ENCODE results near the gene KDM1B.

Gene KDM1B, protein sequence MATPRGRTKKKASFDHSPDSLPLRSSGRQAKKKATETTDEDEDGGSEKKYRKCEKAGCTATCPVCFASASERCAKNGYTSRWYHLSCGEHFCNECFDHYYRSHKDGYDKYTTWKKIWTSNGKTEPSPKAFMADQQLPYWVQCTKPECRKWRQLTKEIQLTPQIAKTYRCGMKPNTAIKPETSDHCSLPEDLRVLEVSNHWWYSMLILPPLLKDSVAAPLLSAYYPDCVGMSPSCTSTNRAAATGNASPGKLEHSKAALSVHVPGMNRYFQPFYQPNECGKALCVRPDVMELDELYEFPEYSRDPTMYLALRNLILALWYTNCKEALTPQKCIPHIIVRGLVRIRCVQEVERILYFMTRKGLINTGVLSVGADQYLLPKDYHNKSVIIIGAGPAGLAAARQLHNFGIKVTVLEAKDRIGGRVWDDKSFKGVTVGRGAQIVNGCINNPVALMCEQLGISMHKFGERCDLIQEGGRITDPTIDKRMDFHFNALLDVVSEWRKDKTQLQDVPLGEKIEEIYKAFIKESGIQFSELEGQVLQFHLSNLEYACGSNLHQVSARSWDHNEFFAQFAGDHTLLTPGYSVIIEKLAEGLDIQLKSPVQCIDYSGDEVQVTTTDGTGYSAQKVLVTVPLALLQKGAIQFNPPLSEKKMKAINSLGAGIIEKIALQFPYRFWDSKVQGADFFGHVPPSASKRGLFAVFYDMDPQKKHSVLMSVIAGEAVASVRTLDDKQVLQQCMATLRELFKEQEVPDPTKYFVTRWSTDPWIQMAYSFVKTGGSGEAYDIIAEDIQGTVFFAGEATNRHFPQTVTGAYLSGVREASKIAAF

DNA sequence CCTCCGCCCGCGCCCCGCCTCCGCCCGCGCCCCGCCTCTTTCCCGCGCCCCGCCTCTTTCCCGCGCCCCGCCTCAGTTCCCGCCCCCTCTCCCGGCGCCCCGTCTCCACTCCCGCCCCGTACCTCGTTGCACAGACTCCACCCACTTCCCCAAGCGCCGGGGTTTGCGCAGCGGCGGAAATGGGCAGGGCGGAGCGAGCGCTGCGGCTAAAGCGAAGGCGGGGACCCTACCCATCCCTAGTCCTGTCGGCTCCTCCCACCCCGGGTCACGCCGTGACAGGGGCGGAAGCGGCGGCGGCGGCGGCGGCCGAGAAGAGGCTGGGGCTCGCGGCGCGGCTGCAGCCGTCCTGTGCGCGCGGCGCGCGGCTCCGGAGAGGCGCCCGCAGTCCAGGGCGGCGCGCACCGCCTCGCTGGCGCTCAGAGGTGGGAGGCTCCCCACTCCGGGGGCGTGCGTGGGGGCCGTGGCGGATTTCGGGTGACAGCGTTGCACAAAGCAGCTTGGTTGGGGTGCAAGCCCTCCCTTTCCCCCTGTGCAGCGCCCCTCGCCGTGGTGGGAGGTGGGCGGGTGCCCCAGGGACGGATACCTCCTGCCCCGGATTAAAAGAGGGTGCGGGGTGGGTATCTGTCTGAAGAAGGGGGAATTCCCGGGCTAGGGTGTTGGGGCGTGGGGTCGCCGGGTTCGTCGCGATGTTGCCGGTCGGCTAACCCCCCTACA lies at the start of gene KDM1B:
Gene KDM1B (plus strand): TSS at position 273 of the 714 bp plus-strand sequence. CDS start 4,474 bp downstream, outside the sequence.
- DNase-seq (ENCODE audit: low read depth), result peak; percentile 92
- H3K4me3 ChIP-seq (ENCODE audit: low read length), result peak within 1 kb of the TSS; percentile 99
- TF ChIP-seq, protein P1, sequence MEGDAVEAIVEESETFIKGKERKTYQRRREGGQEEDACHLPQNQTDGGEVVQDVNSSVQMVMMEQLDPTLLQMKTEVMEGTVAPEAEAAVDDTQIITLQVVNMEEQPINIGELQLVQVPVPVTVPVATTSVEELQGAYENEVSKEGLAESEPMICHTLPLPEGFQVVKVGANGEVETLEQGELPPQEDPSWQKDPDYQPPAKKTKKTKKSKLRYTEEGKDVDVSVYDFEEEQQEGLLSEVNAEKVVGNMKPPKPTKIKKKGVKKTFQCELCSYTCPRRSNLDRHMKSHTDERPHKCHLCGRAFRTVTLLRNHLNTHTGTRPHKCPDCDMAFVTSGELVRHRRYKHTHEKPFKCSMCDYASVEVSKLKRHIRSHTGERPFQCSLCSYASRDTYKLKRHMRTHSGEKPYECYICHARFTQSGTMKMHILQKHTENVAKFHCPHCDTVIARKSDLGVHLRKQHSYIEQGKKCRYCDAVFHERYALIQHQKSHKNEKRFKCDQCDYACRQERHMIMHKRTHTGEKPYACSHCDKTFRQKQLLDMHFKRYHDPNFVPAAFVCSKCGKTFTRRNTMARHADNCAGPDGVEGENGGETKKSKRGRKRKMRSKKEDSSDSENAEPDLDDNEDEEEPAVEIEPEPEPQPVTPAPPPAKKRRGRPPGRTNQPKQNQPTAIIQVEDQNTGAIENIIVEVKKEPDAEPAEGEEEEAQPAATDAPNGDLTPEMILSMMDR (conservative IDR thresholded peaks at IDR 0.05; ENCODE audit: low read depth, low read length), result no peak

DNA sequence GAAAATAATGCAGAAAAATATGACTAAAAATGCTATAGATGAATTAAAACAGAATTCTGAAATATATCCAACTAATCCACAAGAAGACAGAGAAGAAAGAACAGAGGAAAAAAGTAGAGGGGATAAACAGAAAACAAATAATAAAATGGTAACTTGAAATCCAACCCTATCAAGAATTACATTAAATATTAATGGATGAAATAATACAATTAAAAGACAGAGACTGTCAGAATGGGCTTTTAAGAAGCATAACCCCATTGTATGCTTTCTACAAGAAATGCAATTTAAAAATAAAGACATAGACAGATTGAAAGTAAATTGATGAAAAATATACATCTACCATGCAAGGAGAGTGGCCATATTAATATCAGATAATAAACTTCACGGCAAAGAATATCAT lies 48.2 kb upstream of the KDM1B start:
- no peak overlapping the region for H3K4me3 ChIP-seq (ENCODE audit: low read length)
- DNase-seq (ENCODE audit: low read depth), result no peak
- TF ChIP-seq, protein P1 (conservative IDR thresholded peaks at IDR 0.05; ENCODE audit: low read depth, low read length), result no peak

DNA sequence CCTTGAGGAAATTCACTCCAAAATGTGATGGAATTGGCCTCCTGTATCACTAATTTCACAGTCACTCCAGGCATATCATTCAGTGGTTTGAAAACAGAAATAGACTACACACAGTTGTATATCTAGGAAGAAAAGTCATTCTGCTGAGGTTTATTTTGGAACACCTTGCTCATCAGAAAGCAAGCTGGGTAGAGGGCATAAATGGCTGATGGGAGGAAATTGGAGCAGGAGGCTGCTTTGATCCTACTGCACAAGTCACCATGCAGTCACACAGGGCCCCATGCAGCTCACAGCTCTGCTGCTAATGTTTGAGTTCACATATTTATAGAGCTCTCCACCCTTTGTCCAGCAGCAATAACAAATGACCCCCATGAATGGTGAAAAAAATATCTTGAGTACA lies 45.1 kb upstream of the KDM1B start:
- H3K4me3 ChIP-seq (ENCODE audit: low read length), result no peak overlapping the region
- no peak for DNase-seq (ENCODE audit: low read depth)
- TF ChIP-seq, protein P1 (conservative IDR thresholded peaks at IDR 0.05; ENCODE audit: low read depth, low read length), result no peak

DNA sequence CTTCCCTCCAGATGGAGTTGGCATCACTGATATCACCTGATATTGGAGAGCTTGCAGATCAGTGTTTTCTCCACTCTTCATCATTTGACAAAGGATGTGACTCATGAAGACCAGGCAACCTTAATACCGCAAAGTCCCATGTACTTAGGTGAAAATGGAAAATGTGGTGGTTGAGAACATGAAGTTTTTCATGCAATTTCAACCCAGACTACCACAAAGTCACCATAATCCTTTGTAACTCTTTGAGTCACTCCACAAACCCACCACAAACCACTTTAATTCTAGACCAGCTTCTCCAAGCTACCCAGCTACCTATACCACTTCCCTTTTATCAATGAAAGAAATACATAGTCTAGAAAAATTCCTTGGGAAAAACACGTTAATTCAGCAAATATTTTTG lies 39.9 kb upstream of the KDM1B start:
- DNase-seq (ENCODE audit: low read depth), result no peak
- H3K4me3 ChIP-seq (ENCODE audit: low read length), result no peak overlapping the region
- TF ChIP-seq, protein P1 (conservative IDR thresholded peaks at IDR 0.05; ENCODE audit: low read depth, low read length), result no peak

DNA sequence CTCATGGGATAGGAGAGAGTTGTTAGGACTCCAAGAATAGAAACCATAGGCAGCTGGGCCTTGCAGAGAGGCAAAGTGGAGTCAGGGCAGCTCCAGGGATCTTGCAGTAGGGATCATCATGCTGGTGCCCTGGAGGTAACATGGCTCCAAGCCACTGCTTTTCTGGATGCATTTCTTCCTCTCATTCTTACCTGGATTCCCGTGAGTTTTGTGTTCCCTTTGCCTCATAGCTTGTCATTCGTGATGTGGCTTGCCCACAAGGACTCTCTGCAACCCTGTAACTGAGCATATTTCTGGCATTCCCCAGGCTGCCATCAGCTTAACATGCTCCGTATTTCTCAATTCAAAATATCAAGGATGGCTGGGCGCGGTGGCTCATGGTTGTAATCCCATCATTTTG lies 38.1 kb upstream of the KDM1B start:
- no peak overlapping the region for H3K4me3 ChIP-seq (ENCODE audit: low read length)
- TF ChIP-seq, protein P1 (conservative IDR thresholded peaks at IDR 0.05; ENCODE audit: low read depth, low read length), result no peak
- no peak for DNase-seq (ENCODE audit: low read depth)

DNA sequence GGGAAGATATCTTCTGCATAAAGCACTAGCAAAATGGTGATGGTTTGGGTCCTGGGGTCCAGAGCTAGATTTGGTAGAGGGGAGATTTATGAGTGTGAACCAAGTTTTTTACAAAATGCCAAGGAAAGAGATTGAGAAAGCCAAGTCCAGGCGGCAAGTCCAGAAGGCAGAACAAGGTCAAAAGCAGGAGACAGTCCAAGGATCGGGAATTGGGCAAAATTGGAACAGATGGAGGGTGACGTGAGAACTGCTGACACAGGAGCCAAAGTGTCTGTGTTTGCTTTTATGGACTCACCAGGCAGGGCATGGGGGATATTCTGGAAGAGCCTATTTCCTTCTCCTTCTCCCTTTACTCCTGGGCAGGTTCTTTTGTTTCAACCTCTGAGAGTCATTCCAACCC lies 36.9 kb upstream of the KDM1B start:
- TF ChIP-seq, protein P1 (conservative IDR thresholded peaks at IDR 0.05; ENCODE audit: low read depth, low read length), result no peak
- no peak for DNase-seq (ENCODE audit: low read depth)
- no peak overlapping the region for H3K4me3 ChIP-seq (ENCODE audit: low read length)
